Right atrium auricular region (tissue), 2 donors: Measurements from ENCODE around the gene KCNIP1. TPM values are rescaled to one million over a fixed set of nuclear protein-coding genes. Genes with fewer than 3 reads are reported as not detected.

Experiments
- DNase-seq: peaks from one replicate; pipeline ENCODE4 v3.0.0-alpha.2; 2019; ENCODE audit warnings: low spot score
- H3K27ac ChIP-seq, 2 donors: fragments of 200-600 bp; sonication (generic); 1 replicate in 1 of 2; 2 replicates in 1 of 2; pipeline ENCODE4 v1.5.1; 2016 to 2019
- H3K27me3 ChIP-seq, 2 donors: fragments of 200-600 bp; sonication (generic); one replicate each; pipeline versions ENCODE4 v1.5.1 to v1.6.0; 2017 to 2019
- H3K36me3 ChIP-seq: fragments of 200-600 bp; sonication (generic); one replicate; pipeline ENCODE4 v1.5.1; 2016
- H3K4me1 ChIP-seq, 2 donors: fragments of 200-600 bp; sonication (generic); one replicate each; pipeline versions ENCODE4 v1.5.1 to v1.6.0; 2017 to 2019
- H3K4me3 ChIP-seq, 2 donors: fragments of 200-600 bp; sonication (generic); 1 replicate in 1 of 2; 2 replicates in 1 of 2; pipeline ENCODE4 v1.5.1; 2017 to 2019; ENCODE audit warnings: mild to moderate bottlenecking in 1 of 2, moderate library complexity in 1 of 2
- H3K9me3 ChIP-seq, 2 donors: fragments of 200-600 bp; sonication (generic); one replicate each; pipeline ENCODE4 v1.5.1; 2019
- CTCF ChIP-seq, 2 donors: fragments of 200-600 bp; sonication (generic); IDR thresholded peaks; one replicate each; pipeline ENCODE4 v1.5.1; 2019; ENCODE audit warnings: antibody characterized with exemption in 2 of 2
- total RNA-seq, 2 donors: library from RNA; depleted of rRNA; stranded (reverse); fragments of >200 nt; gene quantifications; one replicate each; pipeline ENCODE4 v1.1.0, GENCODE V29; 2016

The KCNIP1 gene
- total RNA-seq, 2 donors from 2014 or later, result not detected

GRCh38 chr5:170747851-170748250, 244.0 kb downstream of the KCNIP1 start:
- Histone ChIP-seq H3K9me3 (no peaks in the 10 kb centered on the region), H3K36me3 (no peaks in the 10 kb centered on the region), H3K4me1 (peaks cover 0 to 56% of the 10 kb centered on the region in 2 donors), H3K27me3 (no peaks in the 10 kb centered on the region), H3K27ac (peak overlapping the region; percentile 39 to 76), H3K4me3 (no peak overlapping the region)
- TF ChIP-seq CTCF (IDR thresholded peaks at IDR 0.05), result peak; percentile 25 to 63
- peak; percentile 56 for DNase-seq

- no peak for TF ChIP-seq CTCF (IDR thresholded peaks at IDR 0.05)
- Histone ChIP-seq H3K4me3 (no peak overlapping the region), H3K27me3 (no peaks in the 10 kb centered on the region), H3K36me3 (no peaks in the 10 kb centered on the region), H3K4me1 (peaks cover 0 to 54% of the 10 kb centered on the region in 2 donors), H3K27ac (no peak overlapping the region), H3K9me3 (no peaks in the 10 kb centered on the region)
- DNase-seq, result peak; percentile 49
These were observed 245.2 kb downstream of the KCNIP1 start for GRCh38 chr5:170748951-170749471.

- no peak for TF ChIP-seq CTCF (IDR thresholded peaks at IDR 0.05)
- no peak overlapping the region for H3K4me3 ChIP-seq
- H3K36me3 ChIP-seq, result no peaks in the 10 kb centered on the region
- no peaks in the 10 kb centered on the region for H3K27me3 ChIP-seq
- DNase-seq, result no peak
- peaks cover 0 to 44% of the 10 kb centered on the region in 2 donors for H3K4me1 ChIP-seq
- H3K9me3 ChIP-seq, result no peaks in the 10 kb centered on the region
- no peak overlapping the region for H3K27ac ChIP-seq
These were observed 246.2 kb downstream of the KCNIP1 start for GRCh38 chr5:170749911-170750431.

- DNase-seq, result no peak
- Histone ChIP-seq H3K27me3 (no peaks in the 10 kb centered on the region), H3K4me1 (peaks cover 0 to 44% of the 10 kb centered on the region in 2 donors), H3K27ac (no peak overlapping the region), H3K36me3 (no peaks in the 10 kb centered on the region), H3K9me3 (no peaks in the 10 kb centered on the region), H3K4me3 (no peak overlapping the region)
- TF ChIP-seq CTCF (IDR thresholded peaks at IDR 0.05), result no peak
These were observed 247.0 kb downstream of the KCNIP1 start for GRCh38 chr5:170750791-170751190.

- Histone ChIP-seq H3K36me3 (no peaks in the 10 kb centered on the region), H3K4me3 (no peak overlapping the region), H3K27me3 (no peaks in the 10 kb centered on the region), H3K4me1 (peaks cover 0 to 44% of the 10 kb centered on the region in 2 donors), H3K27ac (peak overlapping the region in 1 of 2 donors; percentile 51), H3K9me3 (no peaks in the 10 kb centered on the region)
- TF ChIP-seq CTCF (IDR thresholded peaks at IDR 0.05), result no peak
- no peak for DNase-seq
These were observed 247.8 kb downstream of the KCNIP1 start for GRCh38 chr5:170751631-170752030.
